B cell (primary cell): ENCODE data around the gene SIK3. TPM values are rescaled to one million over a fixed set of nuclear protein-coding genes. Genes with fewer than 3 reads are reported as not detected.
"Not testable (repeated sequence)": the region's sequence is repeated elsewhere in the genome, so short reads cannot be mapped to it uniquely, and the experiment has no call there.

Experiments
- ATAC-seq: fragments of 200-7000 bp; cut with Tn5 transposase; one replicate; pipeline ENCODE4 v1.10.0; 2021; ENCODE audit warnings: low read depth, mild to moderate bottlenecking, moderate number of reproducible peaks, moderate library complexity
- CTCF ChIA-PET: fragments of 350-600 bp; sonication (Branson Sonifier 250); formaldehyde crosslinking; loops from one replicate; lab custom pipeline; 2021; ENCODE audit warnings: antibody characterized with exemption, inconsistent platforms; lab: Charles Lee
- POLR2A ChIA-PET: fragments of 350-600 bp; sonication (Branson Sonifier 250); formaldehyde crosslinking; loops from one replicate; lab custom pipeline; 2021; ENCODE audit warnings: antibody characterized with exemption; lab: Charles Lee
- DNase-seq: peaks from one replicate; pipeline ENCODE4 v3.0.0; 2013
- H2AFZ ChIP-seq: 2 replicates; pipeline ENCODE4 v1.6.1; 2012; ENCODE audit warnings: mild to moderate bottlenecking, low read depth, low read length; ENCODE audit not compliant: insufficient read depth, poor library complexity, severe bottlenecking
- H3K27ac ChIP-seq, 2 donors: 1 replicate in 1 of 2; 2 replicates in 1 of 2; pipeline ENCODE4 v1.5.1; 2012 to 2013; ENCODE audit warnings: low read length in 2 of 2, mild to moderate bottlenecking in 2 of 2, moderate library complexity in 1 of 2
- H3K27me3 ChIP-seq, 4 experiments: fragments of 200-600 bp in 1 of 4; sonication (generic) in 1 of 4; replicated peaks in 1 of 4; 1 replicate in 2 of 4; 2 replicates in 2 of 4; pipeline versions ENCODE4 v1.6.1 to v1.7.0; 2013 to 2016; ENCODE audit warnings: low read length in 3 of 4, mild to moderate bottlenecking in 2 of 4, mixed read lengths in 1 of 4, moderate library complexity in 1 of 4; ENCODE audit not compliant: insufficient read depth in 4 of 4, control insufficient read depth in 3 of 4; ENCODE audit errors: control extremely low read depth in 1 of 4
- H3K36me3 ChIP-seq, 2 experiments: replicated peaks in 1 of 2; 1 replicate in 1 of 2; 2 replicates in 1 of 2; pipeline versions ENCODE4 v1.6.1 to v1.7.1; 2013; ENCODE audit warnings: low read length in 1 of 2; ENCODE audit not compliant: insufficient read depth in 2 of 2, control insufficient read depth in 1 of 2; ENCODE audit errors: control extremely low read depth in 1 of 2, extremely low read depth in 1 of 2
- H3K4me1 ChIP-seq, 2 donors: fragments of 200-600 bp in 1 of 2; sonication (generic) in 1 of 2; 1 replicate in 1 of 2; 2 replicates in 1 of 2; pipeline versions ENCODE4 v1.5.1 to v1.6.1; 2013 to 2017; ENCODE audit warnings: low read length in 2 of 2; ENCODE audit not compliant: control insufficient read depth in 2 of 2, insufficient read depth in 2 of 2
- H3K4me2 ChIP-seq: replicated peaks from 2 replicates; pipeline ENCODE3; 2012; ENCODE audit warnings: mild to moderate bottlenecking, low read depth, low read length; ENCODE audit not compliant: poor library complexity, severe bottlenecking
- H3K4me3 ChIP-seq, 5 experiments: fragments of 200-600 bp in 1 of 5; sonication (generic) in 1 of 5; 1 replicate in 3 of 5; 2 replicates in 2 of 5; pipeline versions ENCODE4 v1.5.1 to v1.7.0; 2011 to 2016; ENCODE audit warnings: low read length in 4 of 5, mild to moderate bottlenecking in 4 of 5, low read depth in 2 of 5, control low read depth in 1 of 5, moderate library complexity in 1 of 5; ENCODE audit not compliant: insufficient read depth in 1 of 5; ENCODE audit errors: control extremely low read depth in 1 of 5, extremely low read depth in 1 of 5
- H3K79me2 ChIP-seq: fragments of 200-600 bp; sonication (generic); one replicate; pipeline ENCODE4 v1.6.0; 2016; ENCODE audit warnings: low read length; ENCODE audit not compliant: control insufficient read depth, insufficient read depth
- H3K9ac ChIP-seq: fragments of 200-600 bp; sonication (generic); 2 replicates; pipeline ENCODE4 v1.6.1; 2017; ENCODE audit warnings: mild to moderate bottlenecking, low read length, moderate library complexity
- H3K9me3 ChIP-seq, 3 donors: one replicate each; pipeline versions ENCODE4 v1.6.1 to v1.7.1; 2013; ENCODE audit warnings: low read length in 2 of 3; ENCODE audit not compliant: control insufficient read depth in 2 of 3, insufficient read depth in 1 of 3; ENCODE audit errors: control extremely low read depth in 1 of 3
- H4K20me1 ChIP-seq: 2 replicates; pipeline ENCODE4 v1.6.0; 2012; ENCODE audit warnings: mild to moderate bottlenecking, low read length; ENCODE audit not compliant: insufficient read depth, control insufficient read depth, poor library complexity, severe bottlenecking
- H3K27ac Mint-ChIP-seq: one replicate; pipeline ENCODE4 v1.8.0; 2021; ENCODE audit warnings: mixed read lengths
- H3K27me3 Mint-ChIP-seq: one replicate; pipeline ENCODE4 v1.8.0; 2021; ENCODE audit warnings: mixed read lengths
- H3K4me1 Mint-ChIP-seq: one replicate; pipeline ENCODE4 v1.8.0; 2021; ENCODE audit warnings: mixed read lengths
- H3K4me3 Mint-ChIP-seq: one replicate; pipeline ENCODE4 v1.8.0; 2021; ENCODE audit warnings: mixed read lengths
- H3K9me3 Mint-ChIP-seq: one replicate; pipeline ENCODE4 v1.8.0; 2022; ENCODE audit warnings: mixed read lengths; ENCODE audit not compliant: insufficient read depth
- EZH2 ChIP-seq: IDR thresholded peaks from 2 replicates; pipeline ENCODE4 v1.6.1; 2012; ENCODE audit warnings: borderline replicate concordance, low read depth, mild to moderate bottlenecking, moderate library complexity, low read length; ENCODE audit not compliant: insufficient read depth, poor library complexity, severe bottlenecking
- WGBS: methylation state at CpG from one replicate; pipeline ENCODE4 v1.1.5; 2013; ENCODE audit warnings: missing lambda C conversion rate; ENCODE audit not compliant: insufficient coverage; 5-methylcytosine and 5-hydroxymethylcytosine counted together
- intact Hi-C: fragments of 100-400 bp; cut with micrococcal nuclease; formaldehyde crosslinking; loops from one replicate; pipeline ENCODE4 v1.10.0; 2022
- polyA plus RNA-seq: library from polyadenylated mRNA; depleted of rRNA; stranded (reverse); fragments of >200 nt; gene quantifications from 2 replicates; pipeline ENCODE4 v1.2.3, GENCODE V29; 2012
- total RNA-seq, 2 donors: library from RNA; stranded (reverse); fragments of 120-200 nt in 1 of 2; gene quantifications; 1 replicate in 1 of 2; 2 replicates in 1 of 2; pipeline versions ENCODE4 v1.2.3 to v1.2.4, GENCODE V29; 2013 to 2022
- TF ChIP-seq, protein P1 (sequence below): fragments of 200-600 bp; IDR thresholded peaks from one replicate; pipeline ENCODE4 v1.8.0; 2022; ENCODE audit warnings: antibody characterized with exemption, mild to moderate bottlenecking

The SIK3 gene
- total and polyA plus RNA-seq, 2 donors (not counting 1 experiment from before 2014, with no cell fraction given), result 36.5 to 180 TPM

DNA sequence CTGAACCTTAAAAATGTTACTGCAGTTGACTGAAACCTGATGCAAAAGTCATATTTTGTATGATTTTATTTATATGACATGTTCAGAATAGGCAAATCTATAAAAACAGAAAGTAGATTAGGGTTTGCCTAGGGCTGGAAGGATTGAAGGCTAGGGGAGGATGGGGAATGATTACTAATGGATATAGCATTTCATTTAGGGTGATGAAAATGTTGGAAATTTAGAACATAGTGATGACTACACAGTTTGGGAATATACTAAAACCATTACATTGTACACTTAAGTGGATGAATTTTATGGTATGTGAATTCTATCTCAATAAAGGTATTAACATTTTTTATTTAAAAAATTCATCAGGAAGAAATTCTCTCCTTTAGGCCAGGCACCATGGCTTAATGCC is 22.9 kb upstream of the SIK3 start:
- POLR2A ChIA-PET, result no interaction called here
- Histone ChIP-seq H4K20me1 (no peaks in the 10 kb centered on the region), H3K4me1 (no peaks in the 10 kb centered on the region), H3K27ac (no peak overlapping the region), H3K4me2 (no peak overlapping the region), H3K36me3 (no peaks in the 10 kb centered on the region), H3K9ac (no peak overlapping the region), H3K79me2 (no peaks in the 10 kb centered on the region), H3K4me3 (no peak overlapping the region), H3K27me3 (no peaks in the 10 kb centered on the region), H3K9me3 (no peaks in the 10 kb centered on the region), H2AFZ (no peak overlapping the region)
- intact Hi-C loops, result no loop called here
- Mint-ChIP-seq H3K27me3 (no peaks in the 10 kb centered on the region), H3K4me1 (peaks cover under 1% of the 10 kb centered on the region), H3K27ac (no peak overlapping the region), H3K9me3 (no peaks in the 10 kb centered on the region), H3K4me3 (no peak overlapping the region)
- no peak for DNase-seq
- CTCF ChIA-PET, result interaction anchor here (1.2 kb wide), 1 partner anchor 14 kb away, joined by 4 read pairs; no protein-coding TSS in a partner anchor
- ATAC-seq, result no peak
- TF ChIP-seq, protein P1, sequence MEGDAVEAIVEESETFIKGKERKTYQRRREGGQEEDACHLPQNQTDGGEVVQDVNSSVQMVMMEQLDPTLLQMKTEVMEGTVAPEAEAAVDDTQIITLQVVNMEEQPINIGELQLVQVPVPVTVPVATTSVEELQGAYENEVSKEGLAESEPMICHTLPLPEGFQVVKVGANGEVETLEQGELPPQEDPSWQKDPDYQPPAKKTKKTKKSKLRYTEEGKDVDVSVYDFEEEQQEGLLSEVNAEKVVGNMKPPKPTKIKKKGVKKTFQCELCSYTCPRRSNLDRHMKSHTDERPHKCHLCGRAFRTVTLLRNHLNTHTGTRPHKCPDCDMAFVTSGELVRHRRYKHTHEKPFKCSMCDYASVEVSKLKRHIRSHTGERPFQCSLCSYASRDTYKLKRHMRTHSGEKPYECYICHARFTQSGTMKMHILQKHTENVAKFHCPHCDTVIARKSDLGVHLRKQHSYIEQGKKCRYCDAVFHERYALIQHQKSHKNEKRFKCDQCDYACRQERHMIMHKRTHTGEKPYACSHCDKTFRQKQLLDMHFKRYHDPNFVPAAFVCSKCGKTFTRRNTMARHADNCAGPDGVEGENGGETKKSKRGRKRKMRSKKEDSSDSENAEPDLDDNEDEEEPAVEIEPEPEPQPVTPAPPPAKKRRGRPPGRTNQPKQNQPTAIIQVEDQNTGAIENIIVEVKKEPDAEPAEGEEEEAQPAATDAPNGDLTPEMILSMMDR, result no peak
- no peak for TF ChIP-seq EZH2

GRCh38 chr11:117117681-117118080 is 19.5 kb upstream of the SIK3 start:
- Histone ChIP-seq H4K20me1 (no peaks in the 10 kb centered on the region), H3K4me2 (no peak overlapping the region), H2AFZ (no peak overlapping the region), H3K9me3 (no peaks in the 10 kb centered on the region), H3K27me3 (no peaks in the 10 kb centered on the region), H3K4me1 (no peaks in the 10 kb centered on the region), H3K4me3 (no peak overlapping the region), H3K27ac (no peak overlapping the region), H3K79me2 (no peaks in the 10 kb centered on the region), H3K36me3 (no peaks in the 10 kb centered on the region), H3K9ac (no peak overlapping the region)
- H3K4me3 Mint-ChIP-seq, result no peak overlapping the region
- DNase-seq (no peak), ATAC-seq (no peak)
- intact Hi-C loops, result no loop called here
- H3K27ac Mint-ChIP-seq, result no peak overlapping the region
- ChIA-PET POLR2A (no interaction called here), CTCF (interaction anchor here (1.4 to 1.9 kb wide), 3 partner anchors 9 to 21 kb away, joined by 5 to 7 read pairs (median 7); no protein-coding TSS in a partner anchor)
- H3K4me1 Mint-ChIP-seq, result peaks cover under 1% of the 10 kb centered on the region
- TF ChIP-seq, protein P1, result no peak
- no peak for TF ChIP-seq EZH2
- no peaks in the 10 kb centered on the region for H3K27me3 Mint-ChIP-seq
- no peaks in the 10 kb centered on the region for H3K9me3 Mint-ChIP-seq

DNA sequence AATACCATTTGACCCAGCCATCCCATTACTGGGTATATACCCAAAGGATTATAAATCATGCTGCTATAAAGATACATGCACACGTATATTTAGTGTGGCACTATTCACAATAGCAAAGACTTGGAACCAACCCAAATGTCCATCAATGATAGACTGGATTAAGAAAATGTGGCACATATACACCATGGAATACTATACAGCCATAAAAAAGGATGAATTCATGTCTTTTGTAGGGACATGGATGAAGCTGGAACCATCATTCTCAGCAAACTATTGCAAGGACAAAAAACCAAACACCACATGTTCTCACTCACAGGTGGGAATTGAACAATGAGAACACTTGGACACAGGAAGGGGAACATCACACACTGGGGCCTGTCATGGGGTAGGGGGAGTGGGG is 14.7 kb upstream of the SIK3 start:
- CTCF ChIA-PET, H3K27me3 Mint-ChIP-seq, H3K9me3 ChIP-seq, intact Hi-C loops, H3K9me3 Mint-ChIP-seq, H4K20me1 ChIP-seq, H3K4me3 ChIP-seq, H3K79me2 ChIP-seq, H3K4me1 Mint-ChIP-seq, H3K4me3 Mint-ChIP-seq, H3K4me1 ChIP-seq, DNase-seq, H2AFZ ChIP-seq, H3K4me2 ChIP-seq, H3K27ac Mint-ChIP-seq, H3K36me3 ChIP-seq, H3K27ac ChIP-seq, H3K9ac ChIP-seq, H3K27me3 ChIP-seq, POLR2A ChIA-PET, ATAC-seq: not testable (repeated sequence)
- no CpG with 5 or more reads among the region's 1 CpG for WGBS
